Measurements from ENCODE around the gene CCDC88B. TPM values are rescaled to one million over a fixed set of nuclear protein-coding genes. Genes with fewer than 3 reads are reported as not detected.

CCDC88B gene
- total and polyA plus RNA-seq, 2 of the 8 experiments (the other 6 are each of a cell fraction or from before 2014, with no cell fraction given), result 5.9 to 12.5 TPM

DNA sequence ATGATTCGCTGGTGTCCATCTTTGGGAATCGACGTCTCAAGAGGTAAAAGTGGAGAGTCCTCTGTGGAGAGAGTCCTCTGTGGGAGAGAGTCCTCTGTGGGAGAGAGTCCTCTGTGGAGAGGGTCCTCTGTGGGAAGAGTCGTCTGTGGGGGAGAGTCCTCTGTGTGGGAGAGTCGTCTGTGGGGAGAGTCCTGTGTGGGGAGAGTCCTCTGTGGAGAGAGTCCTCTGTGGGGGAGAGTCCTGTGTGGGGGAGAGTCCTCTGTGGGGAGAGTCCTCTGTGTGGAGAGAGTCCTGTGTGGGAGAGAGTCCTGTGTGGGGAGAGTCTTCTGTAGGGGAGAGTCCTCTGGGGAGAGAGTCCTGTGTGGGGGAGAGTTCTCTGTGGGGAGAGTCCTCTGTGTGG, 19.0 kb upstream of the CCDC88B start:
- FAIRE-seq, result no peak
- Histone ChIP-seq H3K27ac (ENCODE audit: low read depth, low read length) (no peak overlapping the region), H3K36me3 (ENCODE audit: control insufficient read depth in 2 of 4, insufficient read depth in 4 of 4, low read length in 3 of 4) (peaks cover 0 to 19% (median 3%) of the 10 kb centered on the region in 4 experiments; a peak in 6 of 8 replicates), H3K4me2 (ENCODE audit: insufficient read depth in 1 of 2, low read depth in 2 of 2, low read length in 2 of 2) (no peak overlapping the region), H4K8ac (ENCODE audit: extremely low read depth, insufficient read depth, low read length) (no peak overlapping the region), H2BK12ac (ENCODE audit: low read depth, low read length) (no peak overlapping the region), H3K4ac (replicated peaks; ENCODE audit: insufficient read length, low read depth, low read length) (no peak overlapping the region), H2BK120ac (replicated peaks; ENCODE audit: low read depth, low read length) (no peak overlapping the region), H4K5ac (ENCODE audit: insufficient read length, low read depth, low read length) (no peak overlapping the region), H3K9me3 (ENCODE audit: insufficient read depth in 2 of 2, low read depth in 1 of 2, low read length in 1 of 2) (no peaks in the 10 kb centered on the region), H4K91ac (replicated peaks; ENCODE audit: insufficient read length, low read length) (no peak overlapping the region), H3K9ac (replicated peaks in 1 of 4; ENCODE audit: extremely low read depth in 1 of 4, low read depth in 3 of 4, low read length in 3 of 4) (no peak overlapping the region), H3K79me2 (ENCODE audit: control insufficient read depth in 1 of 2, insufficient read depth in 2 of 2, low read length in 2 of 2) (peaks cover 0 to 14% of the 10 kb centered on the region in 2 experiments; a peak in 1 of 4 replicates), H3K56ac (replicated peaks; ENCODE audit: insufficient read length, low read depth, low read length) (no peak overlapping the region), H3K18ac (ENCODE audit: extremely low read depth, low read length) (no peak overlapping the region), H2BK5ac (ENCODE audit: low read depth, low read length) (no peak overlapping the region), H3K79me1 (ENCODE audit: low read depth, low read length) (peaks cover 6% of the 10 kb centered on the region; the same call in 1 of the 2 replicates), H3K14ac (ENCODE audit: insufficient read length) (no peak overlapping the region), H2AK5ac (ENCODE audit: low read depth, low read length) (no peak overlapping the region), H2BK15ac (ENCODE audit: low read length) (no peak overlapping the region), H2AFZ (ENCODE audit: low read length) (no peak overlapping the region), H4K20me1 (replicated peaks in 1 of 2; ENCODE audit: control insufficient read depth in 1 of 2, insufficient read depth in 2 of 2, low read length in 2 of 2) (peaks cover 0 to 3% of the 10 kb centered on the region in 2 experiments), H3K23ac (ENCODE audit: insufficient read length) (no peak overlapping the region), H3K4me3 (ENCODE audit: extremely low read depth in 1 of 4, insufficient read depth in 2 of 4, low read depth in 3 of 4, low read length in 4 of 4) (no peak overlapping the region), H3K23me2 (ENCODE audit: low read depth, low read length) (peaks cover 5% of the 10 kb centered on the region; the same call in 1 of the 2 replicates), H3K4me1 (replicated peaks in 1 of 4; ENCODE audit: control insufficient read depth in 3 of 4, insufficient read depth in 4 of 4, low read length in 3 of 4) (peaks cover 1 to 13% (median 7%) of the 10 kb centered on the region in 4 experiments; a peak in 6 of 7 replicates), H3K27me3 (replicated peaks in 1 of 4; ENCODE audit: control insufficient read depth in 3 of 4, extremely low read depth in 1 of 4, insufficient read depth in 3 of 4, low read length in 3 of 4) (no peaks in the 10 kb centered on the region), H2BK20ac (ENCODE audit: low read length) (no peak overlapping the region)
- POLR2A ChIA-PET (ENCODE audit: partially characterized antibody), result interaction anchor here (0.6 to 2.6 kb wide), 2 partner anchors 10 to 11 kb away, joined by 3 to 12 read pairs; no protein-coding TSS in a partner anchor
- CTCF ChIA-PET (ENCODE audit: partially characterized antibody), result interaction anchor here (1.8 to 20.8 kb wide), 3 partner anchors 11 to 19 kb away, joined by 4 to 614 read pairs (median 20); partner anchors contain the start of gene CCDC88B
- no peak for DNase-seq (ENCODE audit: low read depth in 1 of 2, low spot score in 2 of 2)
- 84% methylated on average over 5 of the region's 5 CpGs; no CpG with 5 or more reads in 1 of the 2 experiments for WGBS, 2 experiments (ENCODE audit: extremely low coverage in 1 of 2, insufficient coverage in 1 of 2, insufficient read length in 1 of 2, insufficient replicate concordance in 2 of 2, low coverage in 1 of 2, low lambda C conversion rate in 2 of 2, missing lambda C conversion rate in 1 of 2)
- TF ChIP-seq KDM4A (IDR thresholded peaks at IDR 0.05; ENCODE audit: low read depth, low read length, severe bottlenecking), result no peak
- TF ChIP-seq TBP (IDR thresholded peaks at IDR 0.05; ENCODE audit: low read depth, low read length), result no peak
- TF ChIP-seq, protein P1, sequence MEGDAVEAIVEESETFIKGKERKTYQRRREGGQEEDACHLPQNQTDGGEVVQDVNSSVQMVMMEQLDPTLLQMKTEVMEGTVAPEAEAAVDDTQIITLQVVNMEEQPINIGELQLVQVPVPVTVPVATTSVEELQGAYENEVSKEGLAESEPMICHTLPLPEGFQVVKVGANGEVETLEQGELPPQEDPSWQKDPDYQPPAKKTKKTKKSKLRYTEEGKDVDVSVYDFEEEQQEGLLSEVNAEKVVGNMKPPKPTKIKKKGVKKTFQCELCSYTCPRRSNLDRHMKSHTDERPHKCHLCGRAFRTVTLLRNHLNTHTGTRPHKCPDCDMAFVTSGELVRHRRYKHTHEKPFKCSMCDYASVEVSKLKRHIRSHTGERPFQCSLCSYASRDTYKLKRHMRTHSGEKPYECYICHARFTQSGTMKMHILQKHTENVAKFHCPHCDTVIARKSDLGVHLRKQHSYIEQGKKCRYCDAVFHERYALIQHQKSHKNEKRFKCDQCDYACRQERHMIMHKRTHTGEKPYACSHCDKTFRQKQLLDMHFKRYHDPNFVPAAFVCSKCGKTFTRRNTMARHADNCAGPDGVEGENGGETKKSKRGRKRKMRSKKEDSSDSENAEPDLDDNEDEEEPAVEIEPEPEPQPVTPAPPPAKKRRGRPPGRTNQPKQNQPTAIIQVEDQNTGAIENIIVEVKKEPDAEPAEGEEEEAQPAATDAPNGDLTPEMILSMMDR (IDR thresholded peaks at IDR 0.05; ENCODE audit: control extremely low read depth in 1 of 3, insufficient read depth in 1 of 3, low read depth in 1 of 3, low read length in 3 of 3), result no peak

Data from H1 (cell line).